Panc1 (cell line): Measurements from ENCODE around the gene STAT4. TPM values are rescaled to one million over a fixed set of nuclear protein-coding genes. Genes with fewer than 3 reads are reported as not detected.
A peak's percentile ranks its signal among the peaks of the same experiment; 100 is the strongest.

Source experiments
- ATAC-seq: fragments of 200-7000 bp; cut with Tn5 transposase; 2 replicates; pipeline ENCODE4 v1.9.1; 2020; ENCODE audit warnings: mild to moderate bottlenecking, moderate library complexity
- BruUV-seq: library from RNA; stranded (reverse); fragments of 400-500 nt; replicated peaks from 2 replicates; lab custom pipeline; 2021; lab: Mats Ljungman, UMichigan
- CTCF ChIA-PET: fragments of 300-600 bp; sonication (Branson Sonifier 250); formaldehyde crosslinking; loops from one replicate; lab custom pipeline; 2022; ENCODE audit warnings: antibody characterized with exemption; lab: Charles Lee
- POLR2A ChIA-PET: fragments of 300-600 bp; sonication (Branson Sonifier 250); formaldehyde crosslinking; loops from one replicate; lab custom pipeline; 2022; ENCODE audit warnings: antibody characterized with exemption; lab: Charles Lee
- DNase-seq: peaks from one replicate; pipeline ENCODE4 v3.0.0-alpha.2; 2010; ENCODE audit warnings: low read depth, low spot score
- H3K27ac ChIP-seq: 2 replicates; pipeline ENCODE4 v1.5.1; 2011; ENCODE audit warnings: mild to moderate bottlenecking, low read length, inconsistent platforms
- H3K27me3 ChIP-seq: fragments of 200-500 bp; sonication (Bioruptor generic); 2 replicates; pipeline ENCODE4 v1.6.0; 2014; ENCODE audit warnings: low read length, inconsistent platforms; ENCODE audit not compliant: control insufficient read depth, insufficient read depth
- H3K36me3 ChIP-seq: fragments of 200-500 bp; sonication (Bioruptor generic); 2 replicates; pipeline ENCODE4 v1.5.1; 2014; ENCODE audit warnings: inconsistent platforms, mild to moderate bottlenecking, low read length, moderate library complexity; ENCODE audit not compliant: control insufficient read depth, insufficient read depth
- H3K4me1 ChIP-seq: 2 replicates; pipeline ENCODE4 v1.5.1; 2011; ENCODE audit warnings: inconsistent platforms, mild to moderate bottlenecking, low read length, moderate library complexity; ENCODE audit not compliant: control insufficient read depth, insufficient read depth
- H3K4me3 ChIP-seq, 2 experiments: 2 replicates each; pipeline ENCODE4 v1.5.1; 2011 to 2012; ENCODE audit warnings: low read depth in 2 of 2, low read length in 2 of 2, mild to moderate bottlenecking in 2 of 2, inconsistent platforms in 1 of 2, moderate library complexity in 1 of 2
- H3K9me3 ChIP-seq: fragments of 200-500 bp; sonication (Bioruptor generic); 2 replicates; pipeline ENCODE4 v1.5.1; 2014; ENCODE audit warnings: low read depth, mild to moderate bottlenecking, inconsistent platforms, low read length, moderate library complexity; ENCODE audit not compliant: control insufficient read depth, insufficient read depth
- CTCF ChIP-seq: fragments of 450-650 bp; IDR thresholded peaks from 2 replicates; pipeline ENCODE4 v1.5.1; 2017; ENCODE audit warnings: mild to moderate bottlenecking
- POLR2AphosphoS5 ChIP-seq: IDR thresholded peaks from 2 replicates; pipeline ENCODE4 v1.6.1; 2012; ENCODE audit warnings: mild to moderate bottlenecking, low read depth, low read length, moderate library complexity
- SIN3A ChIP-seq: IDR thresholded peaks from 2 replicates; pipeline ENCODE4 v1.6.1; 2012; ENCODE audit warnings: low read depth, mild to moderate bottlenecking, low read length, moderate library complexity, borderline replicate concordance; ENCODE audit not compliant: insufficient read depth
- TCF7L2 ChIP-seq: IDR thresholded peaks from 2 replicates; pipeline ENCODE4 v1.6.1; 2011; ENCODE audit warnings: mild to moderate bottlenecking, low read depth, low read length, inconsistent platforms
- in situ Hi-C: cut with HindIII; loops from 2 replicates; pipeline ENCODE4 v1.10.0; 2016; ENCODE audit warnings: low sequenced_read_pairs, low pct_unique_long_range_greater_than_20kb
- intact Hi-C: fragments of 100-400 bp; cut with micrococcal nuclease; formaldehyde crosslinking; loops from one replicate; pipeline ENCODE4 v1.10.0; 2022; ENCODE audit not compliant: unreplicated experiment
- total RNA-seq: library from RNA; stranded (reverse); gene quantifications from one replicate; pipeline ENCODE4 v1.2.1, GENCODE V29; 2021; ENCODE audit not compliant: unreplicated experiment
- TF ChIP-seq, protein P1 (sequence below), 2 experiments: IDR thresholded peaks; 2 replicates each; pipeline ENCODE4 v1.6.1; 2011 to 2012; ENCODE audit warnings: low read depth in 2 of 2, control low read depth in 1 of 2, low read length in 1 of 2, mild to moderate bottlenecking in 1 of 2, moderate library complexity in 1 of 2; ENCODE audit not compliant: insufficient read depth in 1 of 2

Gene STAT4
- total RNA-seq, 1 experiment from 2014 or later, result 0.05 TPM

GRCh38 chr2:191171708-191172355 lies 21.0 kb upstream of the STAT4 start:
- Histone ChIP-seq H3K27ac (peak overlapping the region; percentile 74), H3K9me3 (no peaks in the 10 kb centered on the region), H3K4me1 (peaks cover 33% of the 10 kb centered on the region), H3K4me3 (no peak overlapping the region), H3K27me3 (no peaks in the 10 kb centered on the region), H3K36me3 (no peaks in the 10 kb centered on the region)
- ChIA-PET POLR2A (no interaction called here), CTCF (no interaction called here)
- TF ChIP-seq POLR2AphosphoS5, result no peak
- no peak for TF ChIP-seq TCF7L2
- TF ChIP-seq CTCF, result no peak
- TF ChIP-seq, protein P1, sequence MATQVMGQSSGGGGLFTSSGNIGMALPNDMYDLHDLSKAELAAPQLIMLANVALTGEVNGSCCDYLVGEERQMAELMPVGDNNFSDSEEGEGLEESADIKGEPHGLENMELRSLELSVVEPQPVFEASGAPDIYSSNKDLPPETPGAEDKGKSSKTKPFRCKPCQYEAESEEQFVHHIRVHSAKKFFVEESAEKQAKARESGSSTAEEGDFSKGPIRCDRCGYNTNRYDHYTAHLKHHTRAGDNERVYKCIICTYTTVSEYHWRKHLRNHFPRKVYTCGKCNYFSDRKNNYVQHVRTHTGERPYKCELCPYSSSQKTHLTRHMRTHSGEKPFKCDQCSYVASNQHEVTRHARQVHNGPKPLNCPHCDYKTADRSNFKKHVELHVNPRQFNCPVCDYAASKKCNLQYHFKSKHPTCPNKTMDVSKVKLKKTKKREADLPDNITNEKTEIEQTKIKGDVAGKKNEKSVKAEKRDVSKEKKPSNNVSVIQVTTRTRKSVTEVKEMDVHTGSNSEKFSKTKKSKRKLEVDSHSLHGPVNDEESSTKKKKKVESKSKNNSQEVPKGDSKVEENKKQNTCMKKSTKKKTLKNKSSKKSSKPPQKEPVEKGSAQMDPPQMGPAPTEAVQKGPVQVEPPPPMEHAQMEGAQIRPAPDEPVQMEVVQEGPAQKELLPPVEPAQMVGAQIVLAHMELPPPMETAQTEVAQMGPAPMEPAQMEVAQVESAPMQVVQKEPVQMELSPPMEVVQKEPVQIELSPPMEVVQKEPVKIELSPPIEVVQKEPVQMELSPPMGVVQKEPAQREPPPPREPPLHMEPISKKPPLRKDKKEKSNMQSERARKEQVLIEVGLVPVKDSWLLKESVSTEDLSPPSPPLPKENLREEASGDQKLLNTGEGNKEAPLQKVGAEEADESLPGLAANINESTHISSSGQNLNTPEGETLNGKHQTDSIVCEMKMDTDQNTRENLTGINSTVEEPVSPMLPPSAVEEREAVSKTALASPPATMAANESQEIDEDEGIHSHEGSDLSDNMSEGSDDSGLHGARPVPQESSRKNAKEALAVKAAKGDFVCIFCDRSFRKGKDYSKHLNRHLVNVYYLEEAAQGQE (IDR thresholded peaks at IDR 0.05; ENCODE audit: insufficient read depth in 1 of 2, low read depth in 2 of 2, low read length in 1 of 2), result no peak
- TF ChIP-seq SIN3A, result no peak
- in situ Hi-C loops, result no loop called here
- BruUV-seq, result no TSS peak
- no peak for DNase-seq
- peak; percentile 56 for ATAC-seq
- intact Hi-C loops, result no loop called here

DNA sequence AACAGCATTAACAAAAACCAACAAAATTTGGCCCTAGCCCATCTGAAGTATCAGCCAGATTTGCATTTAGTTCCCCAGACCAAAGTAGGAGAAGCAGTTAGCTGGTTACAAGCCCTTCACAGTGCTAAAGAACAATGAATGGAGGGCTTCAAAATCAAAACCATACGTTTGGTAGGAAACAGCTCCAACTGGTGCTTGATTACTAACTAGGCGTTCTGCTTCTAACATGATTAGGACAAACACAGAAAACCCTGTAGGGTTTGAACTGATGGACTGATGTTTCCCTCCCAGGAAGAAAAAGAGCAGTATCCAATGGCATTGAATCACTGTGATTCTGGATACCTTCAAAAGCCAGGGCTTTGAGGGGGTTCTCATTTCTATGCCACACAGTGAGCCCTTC lies 20.5 kb upstream of the STAT4 start:
- H3K27me3 ChIP-seq, result no peaks in the 10 kb centered on the region
- BruUV-seq, result no TSS peak
- POLR2A ChIA-PET, result no interaction called here
- intact Hi-C loops, result no loop called here
- peak overlapping the region; percentile 72 for H3K27ac ChIP-seq
- no peak for DNase-seq
- no peaks in the 10 kb centered on the region for H3K36me3 ChIP-seq
- H3K9me3 ChIP-seq, result no peaks in the 10 kb centered on the region
- CTCF ChIA-PET, result no interaction called here
- TF ChIP-seq CTCF, result no peak
- TF ChIP-seq, protein P1 (IDR thresholded peaks at IDR 0.05; ENCODE audit: insufficient read depth in 1 of 2, low read depth in 2 of 2, low read length in 1 of 2), result no peak
- no peak for TF ChIP-seq TCF7L2
- TF ChIP-seq POLR2AphosphoS5, result no peak
- TF ChIP-seq SIN3A, result no peak
- peaks cover 38% of the 10 kb centered on the region for H3K4me1 ChIP-seq
- ATAC-seq, result no peak
- H3K4me3 ChIP-seq, result no peak overlapping the region
- in situ Hi-C loops, result no loop called here
